COLO829 (cell line): Measurements from ENCODE around the gene RFX5.
"Not testable (repeated sequence)": the region's sequence is repeated elsewhere in the genome, so short reads cannot be mapped to it uniquely, and the experiment has no call there.

ENCODE experiments used
- DNase-seq: peaks from one replicate; pipeline ENCODE4 v3.0.0; 2012; ENCODE audit warnings: low spot score

RFX5 gene

GRCh38 chr1:151346769-151347522 is at the start of gene RFX5:
RFX5 (minus strand) TSS chr1:151347252; CDS start chr1:151346320, 932 bp downstream.
- peak; percentile 98 for DNase-seq

DNA sequence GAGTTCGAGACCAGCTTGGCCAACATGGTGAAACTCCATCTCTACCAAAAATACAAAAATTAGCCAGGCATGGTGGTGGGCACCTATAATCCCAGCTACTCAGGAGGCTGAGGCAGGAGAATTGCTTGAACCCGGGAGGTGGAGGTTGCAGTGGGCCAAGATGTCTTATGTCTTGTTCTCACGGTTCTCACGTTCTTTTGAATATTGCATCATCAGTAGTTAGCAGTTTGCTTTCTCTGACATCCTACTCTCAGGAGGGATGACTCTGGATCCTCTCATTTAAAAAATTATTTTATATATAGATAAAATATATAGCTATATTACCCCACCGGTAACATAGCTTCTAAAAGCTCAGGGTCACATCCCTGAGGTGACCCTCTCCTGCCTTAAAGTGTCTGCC is 49.2 kb upstream of the RFX5 start:
- DNase-seq = not testable (repeated sequence)

GRCh38 chr1:151393583-151393982 is 46.5 kb upstream of the RFX5 start:
- DNase-seq = no peak

DNA sequence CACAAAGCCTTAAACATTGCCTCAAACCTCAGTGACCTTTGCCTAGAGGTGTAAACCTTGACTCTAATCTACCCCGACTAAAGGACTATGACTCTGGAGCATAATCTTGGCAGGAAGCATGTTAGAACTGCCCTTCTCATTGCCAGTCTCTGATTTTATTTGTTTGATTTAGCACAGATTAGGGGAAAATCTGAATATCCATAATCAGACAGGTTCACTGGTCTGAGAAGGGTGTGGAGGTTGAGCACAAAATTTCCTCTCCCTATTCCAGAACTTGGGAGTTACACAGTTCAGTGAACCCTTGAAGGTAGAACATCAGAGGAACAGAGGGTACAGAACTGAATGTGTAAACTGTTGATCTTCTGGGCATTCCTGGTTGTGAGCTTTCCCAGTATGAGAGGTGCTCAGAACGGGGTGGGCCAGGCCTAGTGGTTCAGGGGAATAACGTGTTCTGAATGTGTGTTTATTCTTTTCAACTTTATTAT is 44.1 kb upstream of the RFX5 start:
- DNase-seq = no peak

DNA sequence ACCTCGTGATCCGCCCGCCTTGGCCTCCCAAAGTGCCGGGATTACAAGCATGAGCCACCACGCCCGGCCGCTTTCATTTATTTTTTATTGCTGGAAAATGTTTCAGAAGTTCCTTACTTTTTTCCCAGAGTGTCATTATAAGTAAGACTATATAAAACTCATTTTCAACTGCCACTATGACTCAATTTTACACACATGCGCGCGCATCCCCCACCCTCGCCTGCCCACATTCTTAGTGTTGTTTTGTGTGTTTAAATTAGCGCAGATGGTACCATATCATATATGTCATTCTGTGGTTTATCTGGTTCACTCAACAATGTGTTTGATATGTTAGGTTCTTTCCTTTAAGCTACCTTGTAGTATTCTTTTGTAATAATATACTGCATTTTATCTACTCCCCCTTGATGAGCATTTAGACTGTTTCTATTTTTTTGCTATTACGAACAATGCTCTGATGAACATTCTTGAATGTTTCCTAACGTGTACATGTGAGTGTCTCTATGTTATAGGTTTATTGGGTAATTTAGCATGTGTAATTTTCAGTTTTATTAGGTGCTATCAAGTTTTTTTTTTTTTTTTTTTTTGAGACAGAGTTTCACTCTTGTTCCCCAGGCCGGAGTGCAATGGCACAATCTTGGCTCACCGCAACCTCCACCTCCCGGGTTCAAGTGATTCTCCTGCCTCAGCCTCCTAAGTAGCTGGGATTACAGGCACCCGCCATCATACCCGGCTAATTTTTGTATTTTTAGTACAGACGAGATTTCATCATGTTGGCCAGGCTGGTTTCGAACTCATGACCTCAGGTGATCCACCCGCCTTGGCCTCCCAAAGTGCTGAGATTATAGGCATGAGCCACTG is 43.4 kb upstream of the RFX5 start:
- not testable (repeated sequence) for DNase-seq

DNA sequence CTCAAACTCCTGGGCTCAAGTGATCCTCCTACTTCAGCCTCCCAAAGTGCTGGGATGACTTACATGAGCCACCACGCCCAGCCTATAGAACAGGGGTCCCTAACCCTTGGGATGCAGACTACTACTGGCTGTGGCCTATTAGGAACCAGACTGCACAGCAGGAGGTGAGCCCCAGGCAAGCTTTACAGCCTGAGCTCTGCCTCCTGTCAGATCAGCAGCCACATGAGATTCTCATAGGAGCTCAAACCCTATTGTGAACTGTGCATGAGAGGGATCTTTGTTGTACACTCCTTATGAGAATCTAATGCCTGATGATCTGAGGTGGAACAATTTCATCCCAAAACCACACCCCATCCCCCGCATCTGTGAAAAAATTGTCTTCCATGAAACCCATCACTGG is 39.0 kb upstream of the RFX5 start:
- DNase-seq = no peak

DNA sequence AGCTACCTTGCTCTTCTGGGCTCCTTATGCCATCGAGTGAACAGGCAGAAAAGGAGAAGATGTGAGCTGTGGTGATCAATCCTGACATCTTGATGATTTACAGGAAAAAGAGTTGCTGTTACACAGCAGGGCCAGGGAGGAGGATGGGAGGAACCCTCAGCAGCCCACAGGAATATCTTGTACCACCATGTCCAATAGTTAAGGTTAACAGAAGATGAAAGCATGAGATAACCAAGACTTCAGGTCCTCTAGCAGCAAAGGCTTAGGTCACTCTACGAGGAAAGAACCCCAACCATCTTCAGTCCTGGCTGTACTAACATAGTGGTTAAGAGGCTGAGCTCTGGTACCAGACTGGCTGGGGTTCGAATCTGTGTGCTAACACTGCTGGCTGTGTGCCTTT is 37.5 kb upstream of the RFX5 start:
- no peak for DNase-seq

GRCh38 chr1:151377150-151377884 is 30.3 kb upstream of the RFX5 start:
- DNase-seq = no peak

- no peak for DNase-seq
Observed at GRCh38 chr1:151373196-151373595, 26.1 kb upstream of the RFX5 start.

DNA sequence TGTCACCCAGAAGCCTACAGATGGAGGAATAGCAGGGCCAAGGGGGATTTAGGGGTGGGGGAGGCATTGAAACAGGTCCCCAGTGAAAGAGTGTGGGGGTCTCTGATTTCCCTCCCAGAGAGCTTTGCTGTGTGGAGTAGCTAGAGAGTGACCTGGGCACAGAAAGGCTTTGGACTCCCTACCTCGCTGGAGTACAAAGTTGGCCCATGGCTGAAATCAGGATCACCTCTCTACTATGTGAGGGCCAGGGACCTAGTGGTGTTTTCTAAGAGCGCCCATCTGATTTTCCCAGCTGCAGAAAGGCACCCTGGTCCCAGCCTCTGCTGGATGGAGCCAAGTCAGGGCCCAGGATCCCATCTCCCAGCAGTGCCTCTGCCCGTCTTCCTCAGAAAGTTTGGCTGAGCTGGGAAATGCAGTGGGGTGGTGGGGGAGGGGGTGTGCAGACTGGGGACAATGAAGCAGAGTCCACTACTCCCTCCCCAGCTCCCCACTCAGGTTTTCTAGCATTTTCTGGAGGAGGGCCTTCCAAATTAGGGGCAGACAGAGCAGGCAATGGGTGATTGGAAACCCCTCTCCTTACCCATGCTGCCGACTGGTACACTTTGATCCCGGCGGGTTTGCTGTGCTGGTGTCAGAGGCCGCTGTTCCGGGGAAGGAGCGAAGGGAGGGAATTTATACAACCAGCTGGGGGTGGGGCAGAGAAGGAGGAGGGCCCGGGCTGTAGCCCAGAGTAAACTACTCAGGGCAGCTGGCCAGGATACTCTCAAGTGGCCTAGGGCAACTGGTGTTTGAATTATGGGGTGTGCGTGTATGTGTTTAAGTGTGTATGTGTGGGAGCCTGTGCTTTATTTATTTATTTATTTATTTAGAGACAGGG is 25.2 kb upstream of the RFX5 start, which contains the start of gene SELENBP1:
TSS of gene SELENBP1 (minus strand) at position 648 of the 877 bp plus-strand sequence. CDS start at position 584, 64 bp downstream.
- peak; percentile 67 for DNase-seq

- DNase-seq = peak; percentile 46
Observed at GRCh38 chr1:151371370-151372057, 24.5 kb upstream of the RFX5 start.

DNA sequence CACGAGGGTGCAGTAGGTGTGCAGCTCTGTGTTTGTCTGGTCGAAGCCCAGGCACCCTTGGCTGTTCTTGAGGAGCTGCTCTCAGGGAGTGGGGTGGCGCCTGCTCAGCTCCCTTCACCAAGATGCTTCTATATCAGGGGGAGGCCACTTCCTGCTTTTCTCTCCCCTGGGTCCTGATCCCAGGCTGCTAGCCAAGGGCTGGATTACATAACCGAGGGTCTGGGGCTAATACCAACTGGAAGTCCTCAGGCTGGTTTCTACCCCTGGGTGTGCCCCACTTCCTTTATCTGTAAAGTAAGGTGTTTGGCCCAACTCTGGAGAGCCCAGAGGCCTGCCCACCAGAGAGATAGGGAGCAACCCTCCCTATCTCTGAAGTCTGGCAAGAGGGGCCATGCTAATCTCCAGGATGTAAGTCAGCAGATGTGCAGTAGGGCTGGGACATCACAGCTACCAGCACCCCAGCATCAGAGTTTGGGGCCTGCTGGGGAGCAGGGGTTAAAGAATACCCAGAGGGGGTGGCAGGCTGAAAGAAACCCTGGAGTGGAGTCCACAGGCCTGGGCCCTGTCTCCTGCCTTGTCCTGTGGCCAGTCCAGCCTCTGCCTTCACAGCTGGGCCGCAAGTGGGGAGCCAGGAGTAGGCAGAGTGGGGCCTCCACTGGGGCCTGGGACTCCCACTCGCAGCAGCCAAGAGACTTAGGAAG is 23.3 kb upstream of the RFX5 start:
- DNase-seq = no peak

DNA sequence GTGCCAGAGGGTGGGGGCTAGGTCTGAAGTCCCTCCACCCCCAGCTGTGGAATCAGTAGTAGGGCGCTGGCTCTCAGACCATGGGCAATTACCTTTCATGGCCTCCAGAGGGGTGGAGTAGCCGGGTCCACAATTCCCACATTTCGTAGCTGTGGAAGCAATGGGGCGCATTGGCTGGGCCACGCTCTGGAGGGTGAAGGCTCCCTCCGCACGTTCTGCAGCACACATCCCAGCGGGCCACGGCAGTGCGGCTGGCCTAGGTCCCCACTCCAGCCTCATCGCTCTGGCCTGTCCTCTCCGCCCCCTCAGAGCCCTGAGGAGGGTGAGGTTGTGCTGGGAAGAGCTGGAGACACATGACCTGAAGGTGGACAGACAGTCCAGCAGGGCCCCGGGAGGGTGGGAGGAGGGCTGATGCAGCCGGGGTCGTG is 22.6 kb upstream of the RFX5 start:
- no peak for DNase-seq

DNA sequence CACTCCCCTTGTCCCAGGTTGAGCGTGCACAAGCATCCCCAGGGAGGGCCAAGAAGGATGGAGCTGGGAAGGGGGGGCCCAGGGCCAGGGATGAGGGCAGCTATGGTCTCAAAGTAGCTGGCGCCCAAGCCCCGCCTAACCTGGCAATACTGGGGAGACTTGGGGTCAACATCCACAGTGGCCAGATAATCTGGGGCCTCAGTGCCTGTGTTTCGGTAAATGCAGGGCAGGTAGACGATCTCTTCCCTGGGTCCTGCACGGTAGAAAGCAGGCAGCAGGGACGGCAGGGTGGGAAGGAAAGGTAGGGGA is 22.2 kb upstream of the RFX5 start:
- DNase-seq = no peak

DNA sequence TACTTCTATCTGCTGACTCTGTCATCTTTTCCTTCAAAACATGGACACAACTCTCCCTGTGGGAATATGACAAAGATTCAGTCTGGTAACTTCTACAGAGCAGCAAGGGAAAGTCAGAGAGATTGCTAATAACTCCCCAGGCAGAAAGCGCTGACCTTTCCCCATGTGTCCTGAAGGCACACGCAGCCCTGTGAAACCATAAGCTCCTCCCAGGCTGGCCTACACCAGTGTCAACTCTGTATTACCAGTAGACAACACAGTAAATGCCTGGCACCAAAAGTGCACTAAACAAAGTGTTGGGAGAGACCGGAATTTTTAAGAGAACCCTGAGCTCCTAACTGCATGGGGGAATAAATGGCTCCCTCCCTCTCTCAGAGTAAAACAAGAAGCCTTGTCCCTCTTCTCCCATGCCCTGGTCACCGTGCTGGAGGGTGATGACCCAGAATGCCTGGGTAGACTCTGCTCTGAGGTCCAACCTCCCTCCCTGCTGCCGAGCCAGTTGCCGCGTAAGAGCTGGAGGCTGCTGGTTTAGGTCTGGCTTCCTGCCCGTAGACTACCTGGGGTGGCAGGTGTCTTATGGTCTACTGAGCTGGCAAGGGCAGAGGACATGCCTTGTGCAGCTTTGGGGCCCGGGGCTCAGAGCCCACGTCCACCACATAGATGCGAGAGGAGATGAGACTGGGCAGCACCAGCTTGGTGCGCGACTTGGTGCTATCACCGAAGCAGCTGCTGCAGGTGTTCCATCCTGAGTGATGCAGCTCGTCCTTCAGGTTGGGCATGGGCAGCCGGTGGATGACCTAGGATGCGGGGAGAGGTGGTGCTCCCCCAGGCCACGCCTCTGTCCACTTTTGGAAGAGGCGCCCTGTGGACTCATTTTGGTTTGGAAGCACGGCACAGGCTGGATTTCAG is 21.6 kb upstream of the RFX5 start:
- DNase-seq = no peak

- DNase-seq = no peak
Observed at GRCh38 chr1:151367658-151368392, 20.8 kb upstream of the RFX5 start.

GRCh38 chr1:151364996-151365395 is 17.9 kb upstream of the RFX5 start:
- no peak for DNase-seq
